Activated CD4-positive, alpha-beta T cell treated with anti-CD3 and anti-CD28 coated beads for 1 hour (primary cell): ENCODE measurements around the gene NGEF.
"Not testable (repeated sequence)": the region's sequence is repeated elsewhere in the genome, so short reads cannot be mapped to it uniquely, and the experiment has no call there.

ENCODE experiments used
- DNase-seq: peaks from one replicate; pipeline ENCODE4 v3.0.0-alpha.2; 2020

The NGEF gene

GRCh38 chr2:232925153-232925820 lies 87.8 kb downstream of the NGEF start:
- no peak for DNase-seq

GRCh38 chr2:232924433-232924832 lies 88.6 kb downstream of the NGEF start:
- DNase-seq = no peak

- no peak for DNase-seq
These were observed 92.3 kb downstream of the NGEF start for GRCh38 chr2:232920760-232921159.

GRCh38 chr2:232920055-232920454 lies 93.0 kb downstream of the NGEF start:
- DNase-seq = no peak

- no peak for DNase-seq
These were observed 93.9 kb downstream of the NGEF start for GRCh38 chr2:232919141-232919540.

- DNase-seq = no peak
These were observed 99.2 kb downstream of the NGEF start for GRCh38 chr2:232913903-232914302.

GRCh38 chr2:232911712-232912277 lies 101.3 kb downstream of the NGEF start:
- no peak for DNase-seq

- no peak for DNase-seq
These were observed 102.7 kb downstream of the NGEF start for GRCh38 chr2:232910376-232910775.

- no peak for DNase-seq
These were observed 104.4 kb downstream of the NGEF start for GRCh38 chr2:232908695-232909094.

- DNase-seq = not testable (repeated sequence)
These were observed 105.4 kb downstream of the NGEF start for GRCh38 chr2:232907718-232908085.

GRCh38 chr2:232906867-232907717 lies 106.0 kb downstream of the NGEF start:
- DNase-seq = not testable (repeated sequence)

- no peak for DNase-seq
These were observed 109.1 kb downstream of the NGEF start for GRCh38 chr2:232903989-232904388.

- DNase-seq = no peak
These were observed 111.1 kb downstream of the NGEF start for GRCh38 chr2:232901736-232902578.

GRCh38 chr2:232900811-232901735 lies 112.0 kb downstream of the NGEF start:
- no peak for DNase-seq

- no peak for DNase-seq
These were observed 114.2 kb downstream of the NGEF start for GRCh38 chr2:232898592-232899543.

- DNase-seq = no peak
These were observed 115.3 kb downstream of the NGEF start for GRCh38 chr2:232897598-232898408.

GRCh38 chr2:232896720-232897597 lies 116.1 kb downstream of the NGEF start:
- DNase-seq = no peak

GRCh38 chr2:232896111-232896510 lies 116.9 kb downstream of the NGEF start:
- DNase-seq = no peak

- DNase-seq = no peak
These were observed 118.3 kb downstream of the NGEF start for GRCh38 chr2:232894746-232895145.
